IMR-90 (cell line): ENCODE data around the gene EML1. TPM values are rescaled to one million over a fixed set of nuclear protein-coding genes. Genes with fewer than 3 reads are reported as not detected.

ENCODE experiments used
- ATAC-seq: fragments of 200-7000 bp; cut with Tn5 transposase; 2 replicates; pipeline ENCODE4 v1.9.1; 2020; ENCODE audit warnings: low read depth, mild to moderate bottlenecking, moderate library complexity
- BruUV-seq: library from RNA; stranded (reverse); fragments of 400-500 nt; replicated peaks from 2 replicates; lab custom pipeline; 2021; lab: Mats Ljungman, UMichigan
- CTCF ChIA-PET: fragments of 300-600 bp; formaldehyde crosslinking; extraction: SDS; loops from one replicate; lab custom pipeline; 2021; ENCODE audit warnings: antibody characterized with exemption; lab: Yijun Ruan, JAX
- POLR2A ChIA-PET: fragments of 300-600 bp; sonication (Branson Sonifier 250); formaldehyde crosslinking; loops from one replicate; lab custom pipeline; 2022; ENCODE audit warnings: antibody characterized with exemption; ENCODE audit not compliant: unreplicated experiment; lab: Charles Lee
- DNase-seq: peaks from one replicate; pipeline ENCODE4 v3.0.0; 2013
- H2AFZ ChIP-seq: replicated peaks from 2 replicates; pipeline ENCODE3; 2013; ENCODE audit warnings: low read length, mild to moderate bottlenecking; ENCODE audit not compliant: poor library complexity
- H2AK5ac ChIP-seq: 2 replicates; pipeline ENCODE4 v1.6.1; 2013; ENCODE audit warnings: low read depth, low read length, inconsistent platforms
- H2AK9ac ChIP-seq: replicated peaks from 2 replicates; pipeline ENCODE3; 2013; ENCODE audit warnings: mild to moderate bottlenecking, low read depth, low read length, moderate library complexity; ENCODE audit not compliant: poor library complexity
- H2BK120ac ChIP-seq: 2 replicates; pipeline ENCODE4 v1.6.1; 2013; ENCODE audit warnings: low read depth, low read length, inconsistent platforms
- H2BK15ac ChIP-seq: 3 replicates; pipeline ENCODE4 v1.6.1; 2013; ENCODE audit warnings: low read depth, low read length, inconsistent platforms
- H2BK20ac ChIP-seq: 2 replicates; pipeline ENCODE4 v1.6.1; 2013; ENCODE audit warnings: low read depth, mild to moderate bottlenecking, inconsistent platforms, low read length, moderate library complexity
- H2BK5ac ChIP-seq: 2 replicates; pipeline ENCODE4 v1.6.1; 2013; ENCODE audit warnings: mild to moderate bottlenecking, low read depth, low read length, inconsistent platforms; ENCODE audit not compliant: poor library complexity, severe bottlenecking
- H3K14ac ChIP-seq: replicated peaks from 2 replicates; pipeline ENCODE4 v1.6.1; 2013; ENCODE audit warnings: low read depth, low read length, inconsistent platforms
- H3K18ac ChIP-seq: 2 replicates; pipeline ENCODE4 v1.6.1; 2013; ENCODE audit warnings: low read depth, low read length, control low read depth
- H3K23ac ChIP-seq: 2 replicates; pipeline ENCODE4 v1.6.1; 2013; ENCODE audit warnings: low read depth, low read length, inconsistent platforms
- H3K27ac ChIP-seq: 2 replicates; pipeline ENCODE4 v1.5.1; 2013; ENCODE audit warnings: mild to moderate bottlenecking, control low read depth, low read length; ENCODE audit not compliant: insufficient read depth
- H3K27me3 ChIP-seq: 2 replicates; pipeline ENCODE4 v1.6.1; 2013; ENCODE audit warnings: low read length; ENCODE audit not compliant: control insufficient read depth, insufficient read depth
- H3K36me3 ChIP-seq: 2 replicates; pipeline ENCODE4 v1.6.1; 2013; ENCODE audit warnings: low read length, mixed read lengths; ENCODE audit not compliant: control insufficient read depth, insufficient read depth
- H3K4ac ChIP-seq: 2 replicates; pipeline ENCODE4 v1.6.1; 2013; ENCODE audit warnings: low read depth, low read length, inconsistent platforms
- H3K4me1 ChIP-seq: 2 replicates; pipeline ENCODE4 v1.6.1; 2013; ENCODE audit warnings: low read length, mixed read lengths; ENCODE audit not compliant: control insufficient read depth, insufficient read depth
- H3K4me2 ChIP-seq: 2 replicates; pipeline ENCODE4 v1.6.1; 2013; ENCODE audit warnings: low read depth, mild to moderate bottlenecking, control low read depth, low read length, moderate library complexity
- H3K4me3 ChIP-seq: 2 replicates; pipeline ENCODE4 v1.5.1; 2013; ENCODE audit warnings: low read depth, mild to moderate bottlenecking, control low read depth, low read length, moderate library complexity; ENCODE audit not compliant: insufficient read depth
- H3K56ac ChIP-seq: 2 replicates; pipeline ENCODE4 v1.6.1; 2013; ENCODE audit warnings: low read length, inconsistent platforms; ENCODE audit not compliant: insufficient read depth; ENCODE audit errors: extremely low read depth
- H3K79me1 ChIP-seq, 2 experiments: 2 replicates each; pipeline ENCODE4 v1.6.1; 2013; ENCODE audit warnings: low read length in 2 of 2, inconsistent platforms in 1 of 2, low read depth in 1 of 2
- H3K9ac ChIP-seq: 2 replicates; pipeline ENCODE4 v1.6.1; 2013; ENCODE audit warnings: low read depth, low read length, control low read depth
- H3K9me1 ChIP-seq: 2 replicates; pipeline ENCODE4 v1.6.1; 2013; ENCODE audit warnings: low read length, inconsistent platforms; ENCODE audit not compliant: insufficient read depth
- H3K9me3 ChIP-seq: 2 replicates; pipeline ENCODE4 v1.6.1; 2013; ENCODE audit warnings: low read length; ENCODE audit not compliant: control insufficient read depth, insufficient read depth
- H4K20me1 ChIP-seq: 2 replicates; pipeline ENCODE4 v1.6.1; 2013; ENCODE audit warnings: low read length, inconsistent platforms; ENCODE audit not compliant: insufficient read depth
- H4K5ac ChIP-seq: 2 replicates; pipeline ENCODE4 v1.6.1; 2013; ENCODE audit warnings: mild to moderate bottlenecking, low read depth, low read length, control low read depth
- H4K8ac ChIP-seq, 2 experiments: 2 replicates each; pipeline ENCODE4 v1.6.1; 2013; ENCODE audit warnings: low read depth in 2 of 2, low read length in 2 of 2, control low read depth in 1 of 2, inconsistent platforms in 1 of 2
- H4K91ac ChIP-seq: 2 replicates; pipeline ENCODE4 v1.6.1; 2013; ENCODE audit warnings: low read depth, low read length, inconsistent platforms; ENCODE audit not compliant: insufficient read depth
- BHLHE40 ChIP-seq: fragments of 150-350 bp; IDR thresholded peaks from 2 replicates; pipeline ENCODE4 v1.6.1; 2016; ENCODE audit warnings: mild to moderate bottlenecking, low read depth, low read length
- CEBPB ChIP-seq: IDR thresholded peaks from 2 replicates; pipeline ENCODE4 v1.6.1; 2012; ENCODE audit warnings: low read depth, low read length, improper control_type of control experiment
- CHD1 ChIP-seq: IDR thresholded peaks from 2 replicates; pipeline ENCODE4 v1.6.1; 2012; ENCODE audit warnings: low read depth, low read length, improper control_type of control experiment
- CTCF ChIP-seq: conservative IDR thresholded peaks from 2 replicates; pipeline ENCODE4 v1.5.1; 2012; ENCODE audit warnings: mild to moderate bottlenecking, low read depth, low read length, improper control_type of control experiment
- FOS ChIP-seq: fragments of 150-350 bp; IDR thresholded peaks from 2 replicates; pipeline ENCODE4 v1.6.1; 2016; ENCODE audit warnings: low read depth, low read length
- MAFK ChIP-seq: IDR thresholded peaks from 2 replicates; pipeline ENCODE4 v1.6.1; 2012; ENCODE audit warnings: low read depth, low read length, improper control_type of control experiment
- MAZ ChIP-seq: IDR thresholded peaks from 2 replicates; pipeline ENCODE4 v1.6.1; 2012; ENCODE audit warnings: low read depth, mild to moderate bottlenecking, low read length, improper control_type of control experiment, moderate library complexity, borderline replicate concordance
- MXI1 ChIP-seq: IDR thresholded peaks from 2 replicates; pipeline ENCODE4 v1.6.1; 2012; ENCODE audit warnings: low read depth, mild to moderate bottlenecking, low read length, moderate library complexity, borderline replicate concordance
- NFE2L2 ChIP-seq: fragments of 150-350 bp; IDR thresholded peaks from 2 replicates; pipeline ENCODE4 v1.6.1; 2016; ENCODE audit warnings: low read depth, mild to moderate bottlenecking, low read length
- POLR2A ChIP-seq: IDR thresholded peaks from 2 replicates; pipeline ENCODE4 v1.6.1; 2012; ENCODE audit warnings: mild to moderate bottlenecking, low read depth, low read length
- RAD21 ChIP-seq: IDR thresholded peaks from 2 replicates; pipeline ENCODE4 v1.6.1; 2012; ENCODE audit warnings: low read length, improper control_type of control experiment
- RCOR1 ChIP-seq: IDR thresholded peaks from 2 replicates; pipeline ENCODE4 v1.6.1; 2012; ENCODE audit warnings: mild to moderate bottlenecking, low read length, improper control_type of control experiment; ENCODE audit not compliant: insufficient replicate concordance
- RFX5 ChIP-seq: IDR thresholded peaks from 2 replicates; pipeline ENCODE4 v1.8.0; 2012; ENCODE audit warnings: low read depth, mild to moderate bottlenecking, low read length, moderate library complexity
- SMC3 ChIP-seq: fragments of 150-350 bp; IDR thresholded peaks from 2 replicates; pipeline ENCODE4 v1.6.1; 2016; ENCODE audit warnings: low read depth, mild to moderate bottlenecking, antibody characterized with exemption, low read length, moderate library complexity
- USF2 ChIP-seq: fragments of 150-350 bp; IDR thresholded peaks from 2 replicates; pipeline ENCODE4 v1.6.1; 2017; ENCODE audit warnings: mild to moderate bottlenecking, antibody characterized with exemption, low read length, low read depth
- WGBS, 2 experiments: methylation state at CpG; one replicate each; pipeline versions ENCODE4 v1.1.5 to v1.1.7; 2013; ENCODE audit warnings: missing lambda C conversion rate in 2 of 2; ENCODE audit not compliant: insufficient read length in 1 of 2; ENCODE audit errors: extremely low coverage in 2 of 2; 5-methylcytosine and 5-hydroxymethylcytosine counted together
- dilution Hi-C: fragments of 300-500 bp; cut with HindIII; formaldehyde crosslinking; loops from one replicate; pipeline ENCODE4 v1.14.3; 2018; ENCODE audit warnings: low sequenced_read_pairs; ENCODE audit not compliant: unreplicated experiment
- in situ Hi-C: fragments of 300-500 bp; cut with MboI; formaldehyde crosslinking; loops from 3 replicates; pipeline ENCODE4 v1.14.3; 2019; ENCODE audit warnings: low sequenced_read_pairs, inconsistent platforms, mixed read lengths
- intact Hi-C: fragments of 100-400 bp; cut with micrococcal nuclease; formaldehyde crosslinking; loops from 2 replicates; pipeline ENCODE4 v1.10.0; 2022
- polyA plus RNA-seq, 3 experiments: library from polyadenylated mRNA; depleted of rRNA; stranded (reverse); fragments of >200 nt; gene quantifications; 2 replicates each; pipeline ENCODE4 v1.2.3, GENCODE V29; 2012; ENCODE audit warnings: low replicate concordance in 1 of 3
- total RNA-seq: library from RNA; depleted of rRNA; stranded (reverse); fragments of >200 nt; gene quantifications from 2 replicates; pipeline ENCODE4 v1.2.3, GENCODE V29; 2012
- TF ChIP-seq, protein P1 (sequence below): fragments of 150-350 bp; IDR thresholded peaks from 2 replicates; pipeline ENCODE4 v1.6.1; 2016; ENCODE audit warnings: low read depth, mild to moderate bottlenecking, low read length, moderate library complexity, borderline replicate concordance

The EML1 gene
- total and polyA plus RNA-seq, 2 of the 4 experiments (the other 2 are of a cell fraction), result 14.0 to 42.3 TPM

- dilution Hi-C loops, result no loop called here
- TF ChIP-seq MAZ (no peak), MAFK (no peak), CHD1 (no peak), CTCF (no peak), FOS (no peak), NFE2L2 (no peak), SMC3 (no peak), POLR2A (no peak), BHLHE40 (no peak), MXI1 (no peak), CEBPB (no peak), USF2 (no peak), RFX5 (no peak), RAD21 (no peak), RCOR1 (no peak)
- TF ChIP-seq, protein P1, sequence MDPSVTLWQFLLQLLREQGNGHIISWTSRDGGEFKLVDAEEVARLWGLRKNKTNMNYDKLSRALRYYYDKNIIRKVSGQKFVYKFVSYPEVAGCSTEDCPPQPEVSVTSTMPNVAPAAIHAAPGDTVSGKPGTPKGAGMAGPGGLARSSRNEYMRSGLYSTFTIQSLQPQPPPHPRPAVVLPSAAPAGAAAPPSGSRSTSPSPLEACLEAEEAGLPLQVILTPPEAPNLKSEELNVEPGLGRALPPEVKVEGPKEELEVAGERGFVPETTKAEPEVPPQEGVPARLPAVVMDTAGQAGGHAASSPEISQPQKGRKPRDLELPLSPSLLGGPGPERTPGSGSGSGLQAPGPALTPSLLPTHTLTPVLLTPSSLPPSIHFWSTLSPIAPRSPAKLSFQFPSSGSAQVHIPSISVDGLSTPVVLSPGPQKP, result no peak
- Histone ChIP-seq H3K9me3 (no peaks in the 10 kb centered on the region), H3K23ac (no peak overlapping the region), H2BK20ac (no peak overlapping the region), H2BK15ac (no peak overlapping the region), H2AK5ac (no peak overlapping the region), H3K4me1 (peaks cover 5% of the 10 kb centered on the region), H3K27ac (no peak overlapping the region), H4K8ac (no peak overlapping the region), H3K4me2 (no peak overlapping the region), H3K4ac (no peak overlapping the region), H3K9ac (no peak overlapping the region), H3K56ac (no peak overlapping the region), H4K91ac (no peak overlapping the region), H4K20me1 (peaks cover 86% of the 10 kb centered on the region), H3K4me3 (no peak overlapping the region), H2AK9ac (no peak overlapping the region), H3K9me1 (peaks cover 7% of the 10 kb centered on the region; the same call in 1 of the 2 replicates), H3K79me1 (peaks cover 29 to 65% of the 10 kb centered on the region in 2 experiments), H3K14ac (no peak overlapping the region), H3K27me3 (peaks cover 5% of the 10 kb centered on the region), H3K36me3 (peaks cover 8% of the 10 kb centered on the region), H2BK120ac (no peak overlapping the region), H2AFZ (no peak overlapping the region), H4K5ac (no peak overlapping the region), H3K18ac (no peak overlapping the region), H2BK5ac (no peak overlapping the region)
- ATAC-seq (no peak), DNase-seq (no peak)
- ChIA-PET POLR2A (no interaction called here), CTCF (interaction anchor here (0.6 to 1.6 kb wide), 2 partner anchors 26 to 63 kb away, joined by 3 read pairs; partner anchors contain the start of gene EML1)
- intact Hi-C loops, result no loop called here
- in situ Hi-C loops, result no loop called here
- no TSS peak for BruUV-seq
- WGBS, 2 experiments, result 80% methylated on average over 5 of the region's 15 CpGs; no CpG with 5 or more reads in 1 of the 2 experiments
These were observed 26.3 kb downstream of the EML1 start for GRCh38 chr14:99819514-99819913.
